ENCODE data around the gene CALR.

GRCh38 chr19:12982648-12983047, 44.2 kb downstream of the CALR start:
- TF ChIP-seq CTCF (conservative IDR thresholded peaks at IDR 0.05 in 1 of 2, IDR thresholded peaks at IDR 0.05 in 1 of 2; ENCODE audit: low read depth in 1 of 2, low read length in 2 of 2) (no peak), EZH2 (IDR thresholded peaks at IDR 0.05; ENCODE audit: low read length, missing control alignments) (no peak)

All from fibroblast of lung (primary cell).